Right lobe of liver (tissue), 4 donors: ENCODE results near the gene MAPKAPK3.

ENCODE experiments used
- POLR2A ChIP-seq: fragments of 450-650 bp; IDR thresholded peaks from one replicate; pipeline ENCODE4 v1.6.1; 2017; ENCODE audit warnings: antibody characterized with exemption, mild to moderate bottlenecking
- TF ChIP-seq, protein P1 (sequence below), 4 donors: fragments of 200-600 bp in 3 of 4; fragments of 450-650 bp in 1 of 4; IDR thresholded peaks; one replicate each; pipeline versions ENCODE4 v1.5.1 to v1.8.0; 2016 to 2022; ENCODE audit warnings: antibody characterized with exemption in 4 of 4, mild to moderate bottlenecking in 2 of 4
- donor health status: DM: no; HTN: no; CAD: no.
- donor health status: DM: no; HTN: no; CAD: no.
- donor health status: DM: no; HTN: yes; CAD: no.

DNA sequence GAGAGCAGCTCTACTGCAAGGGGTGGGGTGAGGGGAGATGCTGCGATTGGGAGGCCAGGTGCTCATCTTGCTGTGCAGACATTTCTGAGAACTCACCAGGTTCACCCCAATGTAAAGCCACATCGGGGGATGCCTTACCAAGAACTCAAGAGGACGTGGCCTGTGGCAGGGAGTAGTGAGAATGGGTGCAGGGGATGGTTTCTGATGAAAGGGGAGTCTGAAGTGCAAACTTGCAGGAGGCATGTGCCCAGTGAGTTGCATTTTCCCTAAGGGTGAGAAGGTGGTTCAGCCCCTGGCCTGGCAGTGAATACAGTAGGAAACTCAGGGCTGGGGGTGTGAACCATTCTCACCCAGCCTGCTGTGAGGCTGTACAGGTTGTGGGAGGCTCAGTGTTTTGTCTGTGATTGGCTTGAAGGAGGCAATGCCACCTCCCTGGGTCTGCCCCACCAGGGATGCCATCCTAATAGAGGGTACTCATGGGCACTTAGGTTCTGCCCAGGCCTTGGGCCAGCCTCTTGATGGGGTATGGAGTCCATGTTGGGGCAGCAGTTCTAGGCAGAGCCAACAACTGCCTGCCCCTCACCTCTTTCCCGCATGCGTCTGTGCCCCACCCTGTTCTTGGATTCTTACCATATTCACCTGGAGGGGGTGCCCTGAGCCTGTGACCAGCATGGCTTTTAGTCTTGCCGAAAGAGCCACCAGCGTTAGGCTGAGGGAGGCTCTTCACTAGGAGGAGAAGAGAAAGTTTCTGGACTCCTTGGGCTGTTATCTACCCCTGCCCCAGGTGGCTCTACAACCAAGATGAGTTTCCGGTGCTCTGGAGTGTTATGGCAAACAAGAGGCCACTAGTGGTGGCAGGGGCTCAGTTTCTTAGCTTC lies 43.1 kb upstream of the MAPKAPK3 start:
- TF ChIP-seq, protein P1, sequence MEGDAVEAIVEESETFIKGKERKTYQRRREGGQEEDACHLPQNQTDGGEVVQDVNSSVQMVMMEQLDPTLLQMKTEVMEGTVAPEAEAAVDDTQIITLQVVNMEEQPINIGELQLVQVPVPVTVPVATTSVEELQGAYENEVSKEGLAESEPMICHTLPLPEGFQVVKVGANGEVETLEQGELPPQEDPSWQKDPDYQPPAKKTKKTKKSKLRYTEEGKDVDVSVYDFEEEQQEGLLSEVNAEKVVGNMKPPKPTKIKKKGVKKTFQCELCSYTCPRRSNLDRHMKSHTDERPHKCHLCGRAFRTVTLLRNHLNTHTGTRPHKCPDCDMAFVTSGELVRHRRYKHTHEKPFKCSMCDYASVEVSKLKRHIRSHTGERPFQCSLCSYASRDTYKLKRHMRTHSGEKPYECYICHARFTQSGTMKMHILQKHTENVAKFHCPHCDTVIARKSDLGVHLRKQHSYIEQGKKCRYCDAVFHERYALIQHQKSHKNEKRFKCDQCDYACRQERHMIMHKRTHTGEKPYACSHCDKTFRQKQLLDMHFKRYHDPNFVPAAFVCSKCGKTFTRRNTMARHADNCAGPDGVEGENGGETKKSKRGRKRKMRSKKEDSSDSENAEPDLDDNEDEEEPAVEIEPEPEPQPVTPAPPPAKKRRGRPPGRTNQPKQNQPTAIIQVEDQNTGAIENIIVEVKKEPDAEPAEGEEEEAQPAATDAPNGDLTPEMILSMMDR (IDR thresholded peaks at IDR 0.05), result peak in 1 of 4 donors; percentile 10
- TF ChIP-seq POLR2A, result no peak
